ENCODE measurements around the gene PRKAG1. TPM values are rescaled to one million over a fixed set of nuclear protein-coding genes. Genes with fewer than 3 reads are reported as not detected.

PRKAG1 gene
- polyA plus RNA-seq, 2 of the 4 experiments (the other 2 are of a cell fraction): 40.0 to 100 TPM

DNA sequence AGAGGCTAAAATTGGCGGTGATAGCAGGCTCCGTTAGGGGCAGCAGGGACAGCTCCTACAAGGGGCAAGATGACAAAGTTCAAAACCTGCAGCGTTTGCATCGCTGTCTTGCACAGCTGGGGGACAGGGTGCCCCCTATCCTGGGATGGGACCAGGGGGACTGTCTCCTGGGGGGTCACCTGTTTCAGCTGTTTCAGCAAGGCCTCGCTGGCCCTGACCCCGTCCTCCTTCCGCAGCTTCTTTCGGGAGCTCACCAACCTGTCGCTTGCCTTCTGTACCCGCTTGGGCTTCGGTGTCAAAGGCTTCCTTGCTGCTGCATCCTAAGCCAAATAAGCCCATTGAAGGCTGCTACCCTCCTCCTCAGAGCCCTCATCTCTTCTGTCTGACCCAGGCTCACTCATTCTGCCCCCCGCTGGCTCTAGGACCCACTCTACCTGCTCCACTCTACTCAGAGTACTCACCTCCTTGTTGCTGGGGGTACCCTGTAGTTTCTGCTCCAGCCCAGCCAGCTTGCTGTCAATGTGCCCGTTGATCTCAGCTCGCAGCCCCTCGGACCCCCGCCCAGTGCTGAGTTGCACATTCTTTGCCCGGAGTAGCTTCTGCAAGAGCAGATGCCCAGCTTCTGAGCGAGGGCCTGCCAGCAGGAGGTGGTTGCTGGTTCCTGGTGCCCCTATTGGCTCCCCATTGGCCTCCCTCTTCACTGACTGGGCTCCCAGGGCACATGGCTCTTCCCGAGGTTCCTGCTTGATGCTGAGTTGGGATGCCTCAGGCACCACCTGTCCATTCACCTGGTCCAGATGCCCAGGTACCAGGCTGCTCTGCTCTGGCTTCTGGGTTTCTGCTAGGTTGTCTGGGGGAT, 12.4 kb upstream of the PRKAG1 start:
- POLR2A ChIA-PET: interaction anchor here (1.0 kb wide), 1 partner anchor 33 kb away, joined by 4 read pairs; no protein-coding TSS in a partner anchor
- no peak overlapping the region for H3K4me2 ChIP-seq
- H3K27ac ChIP-seq: no peak overlapping the region
- no peak for TF ChIP-seq TFCP2L1 (CRISPR knock-in tag; IDR thresholded peaks at IDR 0.05)
- no peak for TF ChIP-seq CHD2 (IDR thresholded peaks at IDR 0.05; ENCODE audit: low read length, partially characterized antibody)
- TF ChIP-seq, protein P1, sequence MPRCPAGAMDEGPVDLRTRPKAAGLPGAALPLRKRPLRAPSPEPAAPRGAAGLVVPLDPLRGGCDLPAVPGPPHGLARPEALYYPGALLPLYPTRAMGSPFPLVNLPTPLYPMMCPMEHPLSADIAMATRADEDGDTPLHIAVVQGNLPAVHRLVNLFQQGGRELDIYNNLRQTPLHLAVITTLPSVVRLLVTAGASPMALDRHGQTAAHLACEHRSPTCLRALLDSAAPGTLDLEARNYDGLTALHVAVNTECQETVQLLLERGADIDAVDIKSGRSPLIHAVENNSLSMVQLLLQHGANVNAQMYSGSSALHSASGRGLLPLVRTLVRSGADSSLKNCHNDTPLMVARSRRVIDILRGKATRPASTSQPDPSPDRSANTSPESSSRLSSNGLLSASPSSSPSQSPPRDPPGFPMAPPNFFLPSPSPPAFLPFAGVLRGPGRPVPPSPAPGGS (IDR thresholded peaks at IDR 0.05): no peak
- no peak for TF ChIP-seq MAFK (IDR thresholded peaks at IDR 0.05; ENCODE audit: partially characterized antibody)
- H3K4me3 ChIP-seq: no peak overlapping the region
- H3K4me1 ChIP-seq: no peaks in the 10 kb centered on the region
- no peaks in the 10 kb centered on the region for H3K9me3 ChIP-seq
- WGBS (ENCODE audit: missing lambda C conversion rate): 95% methylated on average over 19 of the region's 19 CpGs
- peak in 1 of 2 experiments; percentile 8; a peak in 2 of 6 replicates for ATAC-seq
- CTCF ChIA-PET: interaction anchor here (0.6 to 5.2 kb wide), 11 partner anchors 8 to 943 kb away, joined by 3 to 34 read pairs (median 4); no protein-coding TSS in a partner anchor
- no peak for FAIRE-seq
- no peak for DNase-seq (ENCODE audit: low read depth in 1 of 2, low spot score in 1 of 2)

DNA sequence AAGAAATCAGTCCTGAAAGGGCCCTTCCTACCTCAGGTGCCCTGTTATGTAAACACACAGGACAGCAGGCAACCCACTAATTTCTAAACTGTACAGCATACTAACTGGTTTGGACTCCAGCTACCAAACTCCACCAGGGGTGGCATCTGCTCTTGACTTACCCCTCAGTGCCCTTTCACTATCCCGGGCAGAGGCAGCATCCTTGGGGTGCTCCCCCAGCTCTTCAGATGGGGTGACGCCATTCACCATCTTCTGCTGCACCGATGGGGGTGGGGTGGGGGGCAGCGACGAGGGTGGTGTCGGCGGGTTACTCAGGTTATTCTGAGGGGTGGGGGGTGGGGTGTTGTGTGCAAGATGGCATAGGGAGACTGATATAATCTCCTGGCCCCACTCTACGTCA, 11.5 kb upstream of the PRKAG1 start:
- 98% methylated on average over 7 of the region's 8 CpGs for WGBS (ENCODE audit: missing lambda C conversion rate)
- DNase-seq (ENCODE audit: low read depth in 1 of 2, low spot score in 1 of 2) (no peak), FAIRE-seq (no peak), ATAC-seq (no peak)
- no peak for TF ChIP-seq NPAS2 (CRISPR knock-in tag; IDR thresholded peaks at IDR 0.05; ENCODE audit: borderline replicate concordance)
- no peak for TF ChIP-seq RAD21 (conservative IDR thresholded peaks at IDR 0.05 in 1 of 2, IDR thresholded peaks at IDR 0.05 in 1 of 2)
- H3K27ac ChIP-seq: no peak overlapping the region
- ChIA-PET CTCF (interaction anchor here (0.6 to 5.2 kb wide), 11 partner anchors 9 to 943 kb away, joined by 3 to 34 read pairs (median 4); no protein-coding TSS in a partner anchor), POLR2A (interaction anchor here (1.0 kb wide), 1 partner anchor 32 kb away, joined by 4 read pairs; no protein-coding TSS in a partner anchor)
- no peak overlapping the region for H3K4me2 ChIP-seq
- no peaks in the 10 kb centered on the region for H3K9me3 ChIP-seq
- no peaks in the 10 kb centered on the region for H3K4me1 ChIP-seq
- no peak overlapping the region for H3K4me3 ChIP-seq

GRCh38 chr12:49028666-49029275, 10.2 kb upstream of the PRKAG1 start:
- Histone ChIP-seq H3K9me3 (no peaks in the 10 kb centered on the region), H3K27ac (no peak overlapping the region), H3K4me1 (no peaks in the 10 kb centered on the region), H3K4me3 (no peak overlapping the region), H3K4me2 (no peak overlapping the region)
- DNase-seq (ENCODE audit: low read depth in 1 of 2, low spot score in 1 of 2) (no peak), ATAC-seq (no peak), FAIRE-seq (no peak)
- 91% methylated on average over 10 of the region's 10 CpGs for WGBS (ENCODE audit: missing lambda C conversion rate)
- no peak for TF ChIP-seq RCOR1 (IDR thresholded peaks at IDR 0.05; ENCODE audit: low read depth, low read length)
- no peak for TF ChIP-seq HOXA7 (CRISPR knock-in tag; IDR thresholded peaks at IDR 0.05)
- TF ChIP-seq EHF (CRISPR knock-in tag; IDR thresholded peaks at IDR 0.05): no peak
- TF ChIP-seq ATOH8 (CRISPR knock-in tag; IDR thresholded peaks at IDR 0.05; ENCODE audit: low read depth): no peak
- TF ChIP-seq, protein P2, sequence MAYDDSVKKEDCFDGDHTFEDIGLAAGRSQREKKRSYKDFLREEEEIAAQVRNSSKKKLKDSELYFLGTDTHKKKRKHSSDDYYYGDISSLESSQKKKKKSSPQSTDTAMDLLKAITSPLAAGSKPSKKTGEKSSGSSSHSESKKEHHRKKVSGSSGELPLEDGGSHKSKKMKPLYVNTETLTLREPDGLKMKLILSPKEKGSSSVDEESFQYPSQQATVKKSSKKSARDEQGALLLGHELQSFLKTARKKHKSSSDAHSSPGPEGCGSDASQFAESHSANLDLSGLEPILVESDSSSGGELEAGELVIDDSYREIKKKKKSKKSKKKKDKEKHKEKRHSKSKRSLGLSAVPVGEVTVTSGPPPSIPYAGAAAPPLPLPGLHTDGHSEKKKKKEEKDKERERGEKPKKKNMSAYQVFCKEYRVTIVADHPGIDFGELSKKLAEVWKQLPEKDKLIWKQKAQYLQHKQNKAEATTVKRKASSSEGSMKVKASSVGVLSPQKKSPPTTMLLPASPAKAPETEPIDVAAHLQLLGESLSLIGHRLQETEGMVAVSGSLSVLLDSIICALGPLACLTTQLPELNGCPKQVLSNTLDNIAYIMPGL (CRISPR knock-in tag; IDR thresholded peaks at IDR 0.05; ENCODE audit: borderline replicate concordance): no peak
- no peak for TF ChIP-seq NR3C1 (IDR thresholded peaks at IDR 0.05)
- no peak for TF ChIP-seq RNF2 (IDR thresholded peaks at IDR 0.05; ENCODE audit: borderline replicate concordance, low read depth)
- POLR2A ChIA-PET: no interaction called here
- CTCF ChIA-PET: interaction anchor here (1.3 to 5.2 kb wide), 7 partner anchors 9 to 63 kb away, joined by 3 to 34 read pairs (median 5); no protein-coding TSS in a partner anchor

Measured in A549 (cell line).